ENCODE measurements around the gene UPP2.

- no peak for TF ChIP-seq CTCF (IDR thresholded peaks at IDR 0.05; ENCODE audit: low read depth, low read length)
- TF ChIP-seq EZH2phosphoT487 (IDR thresholded peaks at IDR 0.05; ENCODE audit: low read depth) = no peak
Observed at GRCh38 chr2:158140201-158140600, 38.5 kb downstream of the UPP2 start.

Measured in OCI-LY3 (cell line).